NOMO-1 treated with dmso at 0.1 percent for 144 hours (cell line): ENCODE measurements around the gene URI1.
"Not testable (repeated sequence)": the region's sequence is repeated elsewhere in the genome, so short reads cannot be mapped to it uniquely, and the experiment has no call there.

ENCODE experiments used
- DNase-seq: peaks from one replicate; lab custom pipeline; 2025; ENCODE audit not compliant: unreplicated experiment; lab: John Stamatoyannopoulos, UW

URI1 gene, protein sequence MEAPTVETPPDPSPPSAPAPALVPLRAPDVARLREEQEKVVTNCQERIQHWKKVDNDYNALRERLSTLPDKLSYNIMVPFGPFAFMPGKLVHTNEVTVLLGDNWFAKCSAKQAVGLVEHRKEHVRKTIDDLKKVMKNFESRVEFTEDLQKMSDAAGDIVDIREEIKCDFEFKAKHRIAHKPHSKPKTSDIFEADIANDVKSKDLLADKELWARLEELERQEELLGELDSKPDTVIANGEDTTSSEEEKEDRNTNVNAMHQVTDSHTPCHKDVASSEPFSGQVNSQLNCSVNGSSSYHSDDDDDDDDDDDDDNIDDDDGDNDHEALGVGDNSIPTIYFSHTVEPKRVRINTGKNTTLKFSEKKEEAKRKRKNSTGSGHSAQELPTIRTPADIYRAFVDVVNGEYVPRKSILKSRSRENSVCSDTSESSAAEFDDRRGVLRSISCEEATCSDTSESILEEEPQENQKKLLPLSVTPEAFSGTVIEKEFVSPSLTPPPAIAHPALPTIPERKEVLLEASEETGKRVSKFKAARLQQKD

DNA sequence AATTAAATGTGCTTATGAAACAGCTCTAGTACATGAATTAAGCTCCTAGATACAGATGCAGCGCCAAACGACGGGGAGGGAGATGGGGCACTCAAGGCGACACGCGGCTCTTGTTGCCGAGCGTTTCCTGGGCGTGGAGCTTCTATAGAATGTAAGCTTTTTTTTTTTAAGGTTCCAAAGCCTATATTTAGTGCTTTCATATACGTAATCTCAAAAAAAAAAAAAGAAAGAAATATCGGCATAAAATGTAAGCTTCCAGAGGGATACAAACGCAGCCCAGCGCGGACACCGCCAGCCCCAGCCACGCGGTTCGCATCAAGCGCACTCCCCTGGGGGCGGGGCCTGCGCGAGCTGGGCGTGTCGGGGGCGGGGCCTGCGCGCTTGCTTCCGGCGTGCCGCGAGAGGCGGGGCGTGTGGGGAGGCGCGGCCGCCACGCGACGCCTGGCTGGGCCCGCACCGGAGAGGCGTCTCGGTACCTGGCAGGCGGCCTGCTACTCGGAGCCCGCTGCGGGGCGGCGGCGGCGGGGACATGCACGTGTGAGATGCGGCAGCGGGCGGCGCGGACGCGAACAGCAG lies at the start of gene URI1:
URI1 (plus strand) TSS at position 412 of the 576 bp plus-strand sequence. CDS start 309 bp downstream, outside the sequence.
- DNase-seq: peak; percentile 40

DNA sequence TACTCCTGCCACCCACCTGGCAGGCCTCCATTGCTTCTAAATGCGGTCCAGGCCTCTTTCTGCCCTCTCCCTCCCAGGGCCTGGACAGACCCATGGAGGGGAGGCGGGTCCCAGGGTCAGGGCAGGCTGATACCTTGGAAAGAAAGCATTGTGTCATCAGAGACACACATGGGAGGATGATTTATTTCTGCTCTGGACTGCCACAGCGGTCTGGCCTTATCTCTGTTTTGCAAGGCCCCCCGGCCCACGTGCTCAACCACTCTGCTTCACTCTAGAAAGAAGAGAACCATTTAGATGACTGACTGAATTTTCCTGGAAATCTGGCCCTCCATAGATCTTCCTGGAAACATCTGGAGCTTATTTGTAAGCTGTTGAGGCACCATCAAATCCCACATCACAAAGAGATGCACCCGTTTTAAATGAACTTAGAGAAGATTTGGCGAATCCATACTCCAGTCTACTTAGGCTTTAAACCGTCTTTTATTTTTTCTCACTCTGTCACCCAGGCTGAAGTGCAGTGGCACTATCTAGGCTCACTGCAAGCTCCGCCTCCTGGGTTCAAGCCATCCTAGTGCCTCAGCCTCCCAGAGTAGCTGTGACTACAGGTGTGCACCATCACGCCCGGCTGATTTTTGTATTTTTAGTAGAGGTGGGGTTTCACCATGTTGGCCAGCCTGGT lies 48.3 kb upstream of the URI1 start:
- no peak for DNase-seq

DNA sequence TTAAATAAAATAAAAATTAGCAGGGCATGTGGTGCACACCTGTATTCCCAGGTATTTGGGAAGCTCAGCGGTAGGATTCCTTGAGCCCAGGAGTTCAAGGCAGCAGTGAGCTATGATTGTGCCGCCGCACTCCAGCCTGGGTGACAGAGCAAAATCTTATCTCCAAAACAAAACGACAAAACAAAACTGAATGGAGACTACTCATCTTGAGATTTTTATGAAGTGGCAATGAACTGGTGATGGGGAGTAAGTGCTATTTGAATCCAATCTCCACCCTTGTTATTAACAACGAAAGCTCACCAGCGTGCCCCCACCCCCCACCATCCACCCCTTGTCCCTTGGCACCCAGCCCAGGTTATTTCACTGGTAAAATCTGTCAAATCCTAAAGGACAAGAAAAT lies 45.2 kb upstream of the URI1 start:
- no peak for DNase-seq

DNA sequence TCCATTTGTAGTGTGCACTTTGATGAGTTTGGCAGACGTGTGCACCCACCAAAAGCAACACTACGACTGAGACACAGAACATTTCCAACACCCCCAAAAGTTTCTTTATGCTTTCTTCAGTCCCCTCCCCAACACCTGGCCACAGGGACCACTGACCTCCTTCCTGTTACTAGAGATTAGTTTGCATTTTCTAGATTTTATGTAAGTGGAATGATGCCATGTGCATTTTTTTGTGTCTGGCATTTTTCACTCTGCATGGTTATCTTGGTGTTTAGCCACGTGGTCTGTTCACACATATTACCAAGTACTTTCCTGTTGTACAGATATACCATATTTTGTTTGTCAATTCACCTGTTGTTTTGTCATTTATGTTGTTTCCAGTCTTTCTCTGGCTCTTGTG lies 44.6 kb upstream of the URI1 start:
- no peak for DNase-seq

DNA sequence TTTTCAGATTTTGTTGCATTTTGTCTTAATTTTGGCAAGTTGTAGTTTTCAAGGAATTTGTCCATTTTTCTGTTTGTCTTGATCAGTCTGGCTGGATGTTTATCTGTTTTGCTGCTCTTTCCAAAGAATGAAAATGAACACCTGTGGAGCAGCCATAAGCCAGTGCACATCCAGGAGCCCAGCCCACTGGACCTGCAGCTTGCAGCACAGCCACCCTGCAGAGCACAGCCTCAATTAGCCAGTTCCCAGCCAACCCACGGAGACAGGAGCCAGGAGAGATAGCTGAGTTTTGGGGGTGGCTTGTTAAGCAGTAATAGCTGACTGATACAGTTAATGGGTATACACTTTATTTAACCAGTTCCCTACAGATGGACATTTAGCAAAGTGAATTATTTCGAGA lies 38.0 kb upstream of the URI1 start:
- DNase-seq: no peak

DNA sequence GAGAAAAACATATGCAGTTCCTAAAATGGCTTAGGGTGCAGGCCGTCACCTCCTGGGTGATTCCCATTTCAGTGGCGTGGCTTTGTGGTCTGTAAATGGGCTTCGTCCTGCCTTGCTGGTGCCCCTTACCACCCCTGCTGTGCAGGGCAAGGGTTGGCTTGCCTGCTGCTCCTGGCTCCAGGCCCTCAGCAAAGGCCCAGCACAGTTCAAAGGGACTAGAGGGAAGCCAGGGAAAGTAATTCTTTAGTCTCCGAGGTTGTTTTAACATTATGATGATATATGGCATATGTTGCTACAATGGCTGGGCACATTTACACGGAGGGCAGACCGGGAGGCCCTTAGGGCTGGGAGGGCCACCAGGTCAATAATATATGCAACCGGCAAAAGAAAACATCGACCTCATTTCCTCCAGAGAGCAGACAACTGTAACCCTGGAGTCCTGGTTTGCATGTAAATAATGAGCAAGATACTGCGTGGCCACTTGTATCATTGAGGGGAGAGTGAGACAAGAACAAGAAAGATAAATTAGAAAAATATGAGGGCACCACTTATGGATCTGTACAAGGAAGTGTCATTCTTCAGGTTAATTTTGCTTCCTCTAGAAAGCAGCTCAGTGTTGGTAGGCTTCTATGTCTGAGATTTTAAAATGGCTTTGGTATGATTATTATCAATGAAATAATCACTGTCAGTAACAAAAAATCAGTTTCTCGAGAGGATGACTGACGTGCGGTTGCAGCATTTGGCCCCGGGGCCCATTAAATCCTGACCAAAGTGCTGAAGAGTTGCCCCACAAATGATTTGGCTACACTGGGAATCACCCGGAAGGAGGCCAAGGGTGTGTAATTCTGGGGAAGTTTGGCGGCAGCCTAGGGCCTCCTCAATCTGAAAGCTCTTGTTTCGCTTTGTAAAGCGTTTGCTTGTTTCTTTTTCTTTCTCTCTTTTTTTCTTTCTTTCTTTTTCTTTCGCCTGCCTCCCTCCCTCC lies 32.8 kb upstream of the URI1 start:
- DNase-seq: no peak

DNA sequence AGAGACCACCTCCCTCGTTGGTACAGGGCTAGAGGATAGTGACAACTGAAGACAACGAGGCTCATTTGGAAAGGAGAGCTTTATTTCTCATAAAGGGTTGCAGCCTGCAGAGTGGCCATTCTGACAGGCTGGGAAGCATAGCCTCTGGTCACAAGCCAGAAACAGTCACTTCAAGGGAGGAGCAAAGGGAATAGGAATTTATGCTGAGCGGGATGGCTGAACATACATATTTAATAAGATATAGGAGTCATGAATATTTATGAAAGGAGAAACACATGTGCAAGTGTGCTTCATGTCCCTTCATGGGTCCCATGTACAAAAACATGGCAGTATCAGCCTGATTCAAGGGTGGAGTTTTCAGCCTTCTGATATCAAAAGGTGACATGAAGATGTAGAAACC lies 27.1 kb upstream of the URI1 start:
- DNase-seq: no peak

DNA sequence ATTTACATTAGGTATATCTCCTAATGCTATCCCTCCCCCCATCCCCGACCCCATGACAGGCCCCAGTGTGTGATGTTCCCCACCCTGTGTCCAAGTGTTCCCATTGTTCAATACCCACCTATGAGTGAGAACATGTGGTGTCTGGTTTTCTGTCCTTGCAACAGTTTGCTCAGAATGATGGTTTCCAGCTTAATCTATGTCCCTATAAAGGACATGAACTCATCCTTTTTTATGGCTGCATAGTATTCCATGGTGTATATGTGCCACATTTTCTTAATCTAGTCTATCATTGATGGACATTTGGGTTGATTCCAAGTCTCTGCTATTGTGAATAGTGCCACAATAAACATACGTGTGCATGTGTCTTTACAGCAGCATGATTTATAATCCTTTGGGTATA lies 26.2 kb upstream of the URI1 start:
- not testable (repeated sequence) for DNase-seq

DNA sequence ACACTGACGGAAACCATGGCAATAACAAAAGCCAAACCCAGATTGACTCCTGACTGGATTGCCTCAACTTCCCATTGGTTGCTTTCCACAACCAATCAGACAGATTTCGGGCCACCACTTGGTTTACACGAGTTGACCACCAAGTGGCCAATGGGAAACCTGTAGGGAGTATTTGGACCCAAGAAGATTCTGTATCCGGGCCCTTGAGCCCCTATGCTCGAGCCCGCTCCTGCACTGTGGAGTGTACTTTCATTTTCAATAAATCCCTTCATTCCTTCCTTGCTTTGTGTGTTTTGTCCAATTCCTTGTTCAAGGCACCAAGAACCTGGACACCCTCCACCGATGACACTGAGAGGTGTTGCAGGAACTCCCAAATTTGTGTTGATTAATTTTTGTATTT lies 24.1 kb upstream of the URI1 start:
- no peak for DNase-seq

DNA sequence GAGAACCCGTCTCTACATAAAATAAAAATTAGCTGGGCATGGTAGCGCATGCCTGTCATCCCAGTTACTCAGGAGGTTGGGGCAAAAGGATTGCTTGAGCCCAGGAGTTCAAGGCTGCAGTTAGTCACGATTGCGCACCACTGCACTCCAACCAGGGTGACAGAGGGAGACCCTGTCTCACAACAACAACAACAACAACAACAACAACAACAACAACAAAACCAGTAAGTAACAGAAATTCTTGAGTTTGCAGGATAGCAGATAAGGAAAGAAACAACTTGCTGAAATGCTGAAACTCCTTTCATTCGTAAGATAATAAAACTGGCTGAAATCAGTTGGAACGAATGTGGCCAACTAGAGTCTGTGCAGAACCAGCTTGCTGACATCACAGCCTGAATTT lies 23.1 kb upstream of the URI1 start:
- no peak for DNase-seq

DNA sequence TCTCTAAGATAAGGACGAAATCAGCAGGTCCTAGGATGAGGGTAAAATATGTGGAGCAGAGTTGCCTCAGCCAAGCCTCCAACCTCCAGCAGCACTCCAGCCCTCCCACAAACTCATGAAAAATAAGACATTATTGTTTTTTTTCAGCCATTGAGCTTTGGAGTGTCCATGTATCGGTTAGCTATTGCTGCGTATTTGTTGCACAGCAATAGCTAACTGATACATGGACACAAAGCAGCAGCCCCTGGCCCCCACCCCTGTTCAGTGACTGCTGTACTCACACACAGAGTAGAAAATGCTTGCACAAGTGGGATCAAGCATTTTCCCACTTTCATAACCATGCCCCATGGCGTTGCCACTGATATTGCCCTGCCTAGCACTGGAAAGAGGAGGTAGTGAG lies 19.1 kb upstream of the URI1 start:
- no peak for DNase-seq

DNA sequence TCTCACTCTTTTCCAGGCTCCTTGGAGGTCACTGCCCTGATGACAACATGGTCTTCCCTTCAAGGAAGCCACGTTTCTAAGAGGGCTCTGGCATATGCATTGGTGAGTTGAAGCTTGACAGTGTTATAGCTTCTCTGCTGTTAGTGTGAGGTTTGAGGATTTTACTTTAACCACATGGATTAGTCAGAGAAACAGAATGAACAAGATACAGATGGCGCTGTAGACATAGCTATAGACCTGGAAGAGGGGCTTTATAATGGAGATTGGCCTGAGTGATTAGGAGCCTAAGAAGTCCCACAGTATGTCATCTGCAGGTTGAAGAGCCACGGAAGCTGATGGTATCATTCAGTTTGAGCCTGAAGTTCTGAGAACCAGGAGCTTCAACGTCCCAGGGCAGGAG lies 18.4 kb upstream of the URI1 start:
- no peak for DNase-seq

DNA sequence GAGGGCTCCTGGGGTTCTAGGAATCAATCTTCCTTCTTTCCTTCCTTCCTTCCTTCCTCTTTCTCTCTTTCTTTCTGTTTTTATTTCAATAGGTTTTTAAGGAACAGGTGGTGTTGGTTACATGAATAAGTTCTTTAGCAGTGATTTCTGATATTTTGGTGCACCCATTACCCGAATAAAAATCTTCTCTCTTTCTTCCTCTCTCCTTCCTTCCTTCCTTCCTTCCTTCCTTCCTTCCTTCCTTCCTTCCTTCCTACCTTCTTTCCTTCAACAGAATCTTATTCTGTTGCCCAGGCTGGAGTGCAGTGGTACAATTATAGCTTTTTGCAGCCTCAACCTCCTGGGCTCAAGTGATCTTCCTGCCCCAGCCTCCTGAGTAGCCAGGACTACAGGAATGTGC lies 16.0 kb upstream of the URI1 start:
- no peak for DNase-seq

DNA sequence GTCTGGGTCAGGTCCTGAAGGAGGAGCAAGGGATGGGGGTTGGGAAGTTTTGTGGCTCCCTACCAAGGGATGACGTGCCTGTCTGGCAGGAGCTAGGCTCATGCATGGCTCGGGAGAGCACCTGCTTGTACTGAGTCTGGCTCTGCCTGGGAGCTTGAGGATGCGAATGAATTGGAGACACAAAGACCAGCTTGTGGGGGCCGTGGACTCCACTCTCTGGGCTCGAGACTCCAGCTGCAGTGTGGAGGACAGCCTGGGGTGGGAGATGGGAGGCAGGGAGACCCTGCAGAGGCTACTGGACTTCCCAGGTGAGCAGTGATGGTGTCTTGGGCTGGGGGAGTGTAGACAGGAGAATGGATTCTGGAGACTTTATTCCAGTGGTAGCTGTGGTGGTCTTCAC lies 15.2 kb upstream of the URI1 start:
- DNase-seq: no peak

DNA sequence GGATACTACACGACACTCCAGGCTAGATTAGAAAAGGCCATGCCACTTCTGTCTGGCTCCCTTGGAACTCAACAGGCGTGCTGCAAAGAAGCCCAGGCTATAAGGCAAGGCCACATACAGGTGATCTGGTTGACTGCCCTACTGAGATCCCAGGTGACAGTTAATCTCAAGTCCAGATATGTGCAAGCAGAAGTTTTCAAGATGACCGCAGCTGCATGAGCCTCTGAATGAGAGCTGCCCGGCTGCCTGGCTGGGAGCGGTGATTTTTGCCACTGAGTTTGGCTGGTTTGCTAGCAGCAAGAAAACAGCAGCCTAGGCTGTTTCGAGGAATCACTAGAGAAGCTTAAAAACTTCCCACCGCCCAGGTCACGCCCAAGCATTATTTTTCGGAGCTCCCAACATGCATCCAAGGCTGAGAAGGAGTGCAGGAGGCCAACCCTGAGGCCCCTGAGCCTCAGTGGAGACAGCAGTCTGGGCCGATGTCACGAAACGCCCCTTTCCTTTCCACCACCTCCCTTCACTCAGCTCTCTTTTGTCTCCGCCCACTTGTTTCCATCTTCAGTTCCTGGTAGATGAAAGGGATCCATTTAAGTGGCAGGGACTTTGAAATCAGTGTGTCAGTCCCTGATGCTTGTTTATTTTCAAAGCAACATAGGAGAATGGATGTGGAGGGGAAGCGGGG lies 14.0 kb upstream of the URI1 start:
- DNase-seq: no peak

DNA sequence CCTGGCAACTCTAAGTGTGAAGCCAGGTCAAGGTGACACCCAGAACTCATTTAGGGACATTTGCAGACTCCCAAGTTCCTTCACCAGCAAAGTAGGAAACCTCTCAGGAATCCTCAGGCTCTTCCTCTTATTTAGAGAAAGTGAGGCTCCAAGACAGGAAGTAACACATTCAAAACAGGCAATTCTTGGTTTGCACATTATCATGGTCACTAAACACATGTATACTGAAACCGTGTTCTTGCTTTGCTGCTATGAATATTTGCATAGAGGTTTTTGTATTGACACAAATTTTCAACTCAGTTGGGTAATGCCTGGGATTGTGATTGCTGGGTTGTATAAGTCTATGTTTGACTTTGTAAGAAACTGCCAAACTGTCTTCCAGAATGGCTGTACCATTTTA lies 13.2 kb upstream of the URI1 start:
- DNase-seq: no peak

DNA sequence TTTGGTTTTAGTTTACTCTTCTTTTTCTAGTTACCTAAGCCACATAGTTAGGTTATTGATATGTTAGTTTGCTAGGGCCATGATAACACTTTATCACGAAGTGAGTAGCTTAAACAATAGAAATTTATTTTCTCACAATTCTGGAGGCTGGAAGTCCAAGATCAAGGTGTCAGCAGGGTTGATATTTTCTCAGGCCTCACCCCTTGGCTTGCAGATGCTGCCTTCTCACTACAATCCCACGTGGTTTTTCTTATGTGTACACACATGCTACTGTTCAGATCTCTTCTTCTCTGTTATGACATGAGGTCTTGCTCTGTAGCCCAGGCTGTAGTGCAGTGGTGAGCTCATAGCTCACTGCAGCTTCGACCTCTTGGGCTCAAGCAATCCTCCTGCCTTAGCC lies 7.8 kb upstream of the URI1 start:
- no peak for DNase-seq

DNA sequence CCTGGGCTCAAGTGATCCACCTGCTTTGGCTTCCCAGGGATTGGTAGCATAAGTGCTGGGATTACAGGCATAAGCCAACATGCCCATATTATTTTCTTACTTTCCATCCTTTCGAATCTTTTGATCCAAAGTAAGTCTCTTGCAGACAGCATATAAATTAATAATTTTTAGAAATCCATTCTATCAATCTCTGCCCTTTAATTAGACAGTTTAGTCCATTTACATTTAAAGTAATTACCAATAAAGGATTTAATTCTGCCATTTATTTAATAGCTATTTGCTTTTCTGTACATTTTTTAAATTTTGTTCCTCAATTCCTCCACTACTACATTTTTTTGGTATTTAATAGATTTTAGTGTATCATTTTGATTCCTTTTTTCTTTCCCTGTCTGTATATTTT lies 7.3 kb upstream of the URI1 start:
- no peak for DNase-seq

DNA sequence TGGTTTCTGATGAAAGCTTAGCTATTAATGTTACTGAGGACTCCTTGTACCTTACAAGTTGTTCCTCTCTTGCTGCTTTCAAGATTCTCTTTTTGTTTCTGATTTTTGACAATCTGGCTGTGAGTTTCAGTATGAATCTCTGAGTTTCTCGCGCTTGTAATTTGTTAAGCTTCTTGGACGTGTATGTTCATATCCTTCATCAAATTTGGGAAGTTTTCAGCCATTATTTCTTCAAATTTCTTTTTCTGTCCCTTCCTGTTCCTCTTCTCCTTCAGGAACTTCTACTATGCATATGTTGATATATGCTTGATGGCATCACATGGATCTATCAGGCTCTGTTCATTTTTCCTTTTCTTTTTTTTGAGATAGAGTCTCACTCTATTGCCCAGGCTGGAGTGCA lies 5.6 kb upstream of the URI1 start:
- no peak for DNase-seq

DNA sequence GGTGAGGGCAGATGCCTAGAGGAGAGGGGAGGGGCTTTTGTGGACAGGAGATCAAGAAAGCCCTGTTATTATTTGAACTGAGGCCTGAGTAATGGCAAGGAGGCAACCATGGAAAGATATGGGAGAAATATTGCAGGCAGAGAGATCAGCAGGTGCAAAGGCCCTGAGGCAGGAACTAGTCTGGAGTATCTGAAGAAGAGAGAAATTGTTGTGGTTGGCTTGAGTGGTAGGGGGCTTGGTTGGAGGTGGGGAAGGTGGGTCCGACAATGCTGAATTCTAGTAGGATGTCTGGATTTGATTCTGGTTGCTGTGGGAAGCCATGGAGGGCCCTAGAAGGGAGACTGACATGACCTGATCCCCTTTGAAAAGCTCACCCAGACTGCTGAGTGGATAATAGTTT lies 2.4 kb upstream of the URI1 start:
- DNase-seq: no peak
